Gastrocnemius medialis (tissue), 4 donors: ENCODE data around the gene LMBR1. TPM values are rescaled to one million over a fixed set of nuclear protein-coding genes. Genes with fewer than 3 reads are reported as not detected.

ENCODE experiments used
- ATAC-seq, 2 donors: fragments of 150-250 bp; one replicate each; pipeline ENCODE4 v1.9.1; 2016
- DNase-seq, 2 donors: peaks; one replicate each; pipeline ENCODE4 v3.0.0-alpha.2; 2019
- H3K27ac ChIP-seq, 4 donors: fragments of 200-600 bp; sonication (generic); 1 replicate in 1 of 4; 2 replicates in 3 of 4; pipeline ENCODE4 v1.5.1; 2016 to 2018; ENCODE audit warnings: mild to moderate bottlenecking in 2 of 4, moderate library complexity in 1 of 4
- H3K27me3 ChIP-seq, 3 donors: fragments of 200-600 bp; sonication (generic) in 2 of 3; 1 replicate in 1 of 3; 2 replicates in 2 of 3; pipeline versions ENCODE4 v1.5.1 to v1.6.0; 2016 to 2019; ENCODE audit warnings: mild to moderate bottlenecking in 1 of 3, moderate library complexity in 1 of 3
- H3K36me3 ChIP-seq, 2 donors: fragments of 200-600 bp; sonication (generic) in 1 of 2; one replicate each; pipeline ENCODE4 v1.5.1; 2017 to 2018
- H3K4me1 ChIP-seq, 2 donors: fragments of 200-600 bp; sonication (generic) in 1 of 2; one replicate each; pipeline ENCODE4 v1.5.1; 2016 to 2017; ENCODE audit warnings: mild to moderate bottlenecking in 2 of 2
- H3K4me3 ChIP-seq, 4 donors: fragments of 200-600 bp; sonication (generic) in 3 of 4; 1 replicate in 1 of 4; 2 replicates in 3 of 4; pipeline ENCODE4 v1.5.1; 2016 to 2019; ENCODE audit warnings: mild to moderate bottlenecking in 2 of 4
- H3K9me3 ChIP-seq, 3 donors: fragments of 200-600 bp; sonication (generic) in 2 of 3; 1 replicate in 1 of 3; 2 replicates in 2 of 3; pipeline ENCODE4 v1.5.1; 2016 to 2019
- POLR2A ChIP-seq, 2 donors: fragments of 450-650 bp; IDR thresholded peaks; one replicate each; pipeline ENCODE4 v1.6.1; 2017; ENCODE audit warnings: antibody characterized with exemption in 2 of 2, mild to moderate bottlenecking in 2 of 2, moderate library complexity in 2 of 2
- in situ Hi-C, 4 donors: fragments of 200-750 bp; cut with MboI; loops; one replicate each; pipeline versions ENCODE4 v1.15.0 to v1.8.0; 2017; ENCODE audit warnings: low sequenced_read_pairs in 4 of 4
- intact Hi-C: fragments of 100-400 bp; cut with DNase I; formaldehyde crosslinking; loops from one replicate; pipeline ENCODE4 v1.15.1; 2023; ENCODE audit warnings: low total_unique reads
- total RNA-seq, 4 donors: library from RNA; depleted of rRNA; stranded (reverse); fragments of >200 nt; gene quantifications; one replicate each; pipeline versions ENCODE4 v1.1.0 to v1.2.3, GENCODE V29; 2016
- TF ChIP-seq, protein P1 (sequence below), 5 experiments: fragments of 450-650 bp in 3 of 5; fragments of 200-600 bp in 2 of 5; sonication (generic) in 2 of 5; IDR thresholded peaks in 4 of 5; conservative IDR thresholded peaks in 1 of 5; 1 replicate in 4 of 5; 2 replicates in 1 of 5; pipeline ENCODE4 v1.5.1; 2016 to 2019; ENCODE audit warnings: antibody characterized with exemption in 5 of 5, mild to moderate bottlenecking in 3 of 5, moderate library complexity in 3 of 5

Gene LMBR1
- total RNA-seq, 4 donors from 2014 or later, result 27.9 to 87.0 (median 35.3) TPM

- Histone ChIP-seq H3K4me3 (no peak overlapping the region), H3K27me3 (no peaks in the 10 kb centered on the region), H3K27ac (no peak overlapping the region), H3K36me3 (peaks cover 0 to 10% of the 10 kb centered on the region in 2 donors), H3K9me3 (no peaks in the 10 kb centered on the region), H3K4me1 (no peaks in the 10 kb centered on the region)
- TF ChIP-seq POLR2A (IDR thresholded peaks at IDR 0.05), result no peak
- TF ChIP-seq, protein P1, sequence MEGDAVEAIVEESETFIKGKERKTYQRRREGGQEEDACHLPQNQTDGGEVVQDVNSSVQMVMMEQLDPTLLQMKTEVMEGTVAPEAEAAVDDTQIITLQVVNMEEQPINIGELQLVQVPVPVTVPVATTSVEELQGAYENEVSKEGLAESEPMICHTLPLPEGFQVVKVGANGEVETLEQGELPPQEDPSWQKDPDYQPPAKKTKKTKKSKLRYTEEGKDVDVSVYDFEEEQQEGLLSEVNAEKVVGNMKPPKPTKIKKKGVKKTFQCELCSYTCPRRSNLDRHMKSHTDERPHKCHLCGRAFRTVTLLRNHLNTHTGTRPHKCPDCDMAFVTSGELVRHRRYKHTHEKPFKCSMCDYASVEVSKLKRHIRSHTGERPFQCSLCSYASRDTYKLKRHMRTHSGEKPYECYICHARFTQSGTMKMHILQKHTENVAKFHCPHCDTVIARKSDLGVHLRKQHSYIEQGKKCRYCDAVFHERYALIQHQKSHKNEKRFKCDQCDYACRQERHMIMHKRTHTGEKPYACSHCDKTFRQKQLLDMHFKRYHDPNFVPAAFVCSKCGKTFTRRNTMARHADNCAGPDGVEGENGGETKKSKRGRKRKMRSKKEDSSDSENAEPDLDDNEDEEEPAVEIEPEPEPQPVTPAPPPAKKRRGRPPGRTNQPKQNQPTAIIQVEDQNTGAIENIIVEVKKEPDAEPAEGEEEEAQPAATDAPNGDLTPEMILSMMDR (IDR thresholded peaks at IDR 0.05 in 4 of 5, conservative IDR thresholded peaks at IDR 0.05 in 1 of 5), result no peak
- ATAC-seq (no peak), DNase-seq (no peak)
- intact Hi-C loops, result no loop called here
- in situ Hi-C loops, result no loop called here
Measured at GRCh38 chr7:156725936-156726335, 167.0 kb downstream of the LMBR1 start.

DNA sequence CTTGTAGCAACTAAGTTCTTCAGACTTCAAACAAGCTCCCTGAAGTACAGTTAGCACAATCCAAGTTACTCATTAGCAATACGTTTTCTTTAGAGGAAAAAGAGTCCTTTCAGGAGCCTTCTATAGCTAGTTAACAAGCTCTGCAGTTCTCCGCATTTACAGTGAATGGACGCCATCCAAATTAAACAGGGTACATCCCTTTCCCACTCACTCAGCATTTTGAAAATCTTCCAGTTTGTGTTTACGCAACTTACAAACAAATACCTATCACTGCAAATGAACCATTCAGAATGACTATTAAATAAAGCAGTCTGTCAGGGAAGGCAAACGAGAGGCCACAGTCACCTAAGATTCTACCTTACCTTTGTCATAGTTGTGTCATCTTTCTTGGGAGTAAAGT, 167.9 kb downstream of the LMBR1 start:
- H3K27ac ChIP-seq, result no peak overlapping the region
- H3K4me3 ChIP-seq, result no peak overlapping the region
- DNase-seq (no peak), ATAC-seq (no peak)
- no peaks in the 10 kb centered on the region for H3K4me1 ChIP-seq
- peaks cover 0 to 10% of the 10 kb centered on the region in 2 donors for H3K36me3 ChIP-seq
- intact Hi-C loops, result no loop called here
- in situ Hi-C loops, result no loop called here
- H3K9me3 ChIP-seq, result no peaks in the 10 kb centered on the region
- H3K27me3 ChIP-seq, result no peaks in the 10 kb centered on the region
- TF ChIP-seq POLR2A (IDR thresholded peaks at IDR 0.05), result no peak
- TF ChIP-seq, protein P1 (IDR thresholded peaks at IDR 0.05 in 4 of 5, conservative IDR thresholded peaks at IDR 0.05 in 1 of 5), result no peak

DNA sequence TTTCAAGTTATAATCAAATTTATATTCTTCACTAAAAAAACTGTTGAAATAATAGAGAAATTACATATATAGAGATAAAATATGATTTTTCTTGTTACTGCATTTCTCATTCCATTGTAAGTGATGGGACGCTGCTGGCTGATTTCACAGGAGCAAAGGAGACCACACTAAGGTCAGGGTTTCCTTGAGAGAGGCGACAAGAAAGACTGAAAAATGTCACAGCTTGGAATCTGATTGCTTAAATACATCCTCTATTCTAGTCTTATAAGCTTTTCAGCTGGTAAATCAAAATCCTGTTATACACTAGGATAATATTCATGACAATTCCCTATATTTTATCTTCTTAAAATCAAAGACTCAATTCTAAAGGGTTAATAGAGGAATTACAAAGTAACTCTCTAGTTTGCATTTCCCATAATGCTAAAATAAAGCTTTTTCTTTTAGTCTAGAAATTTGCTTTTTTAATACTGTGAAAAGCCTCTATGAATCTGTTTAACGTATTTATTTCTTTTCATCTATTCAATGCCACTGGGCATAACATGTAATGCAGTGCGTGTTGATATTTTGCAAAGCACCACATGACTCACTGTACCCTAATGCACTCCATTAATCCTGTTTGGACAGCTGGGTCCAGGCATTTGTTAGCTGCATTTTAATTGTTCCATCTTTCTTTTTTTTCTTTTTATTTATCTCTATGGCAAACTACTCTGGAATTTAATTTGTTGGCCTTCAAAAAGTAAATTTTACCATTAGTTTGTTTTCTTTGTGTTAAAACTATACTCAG, 170.7 kb downstream of the LMBR1 start:
- intact Hi-C loops (no loop called here), in situ Hi-C loops (no loop called here)
- Histone ChIP-seq H3K9me3 (no peaks in the 10 kb centered on the region), H3K36me3 (peaks cover 0 to 10% of the 10 kb centered on the region in 2 donors), H3K4me1 (no peaks in the 10 kb centered on the region), H3K27me3 (no peaks in the 10 kb centered on the region), H3K27ac (no peak overlapping the region), H3K4me3 (no peak overlapping the region)
- DNase-seq (no peak), ATAC-seq (no peak)
- TF ChIP-seq POLR2A (IDR thresholded peaks at IDR 0.05), result no peak
- TF ChIP-seq, protein P1 (IDR thresholded peaks at IDR 0.05 in 4 of 5, conservative IDR thresholded peaks at IDR 0.05 in 1 of 5), result no peak

DNA sequence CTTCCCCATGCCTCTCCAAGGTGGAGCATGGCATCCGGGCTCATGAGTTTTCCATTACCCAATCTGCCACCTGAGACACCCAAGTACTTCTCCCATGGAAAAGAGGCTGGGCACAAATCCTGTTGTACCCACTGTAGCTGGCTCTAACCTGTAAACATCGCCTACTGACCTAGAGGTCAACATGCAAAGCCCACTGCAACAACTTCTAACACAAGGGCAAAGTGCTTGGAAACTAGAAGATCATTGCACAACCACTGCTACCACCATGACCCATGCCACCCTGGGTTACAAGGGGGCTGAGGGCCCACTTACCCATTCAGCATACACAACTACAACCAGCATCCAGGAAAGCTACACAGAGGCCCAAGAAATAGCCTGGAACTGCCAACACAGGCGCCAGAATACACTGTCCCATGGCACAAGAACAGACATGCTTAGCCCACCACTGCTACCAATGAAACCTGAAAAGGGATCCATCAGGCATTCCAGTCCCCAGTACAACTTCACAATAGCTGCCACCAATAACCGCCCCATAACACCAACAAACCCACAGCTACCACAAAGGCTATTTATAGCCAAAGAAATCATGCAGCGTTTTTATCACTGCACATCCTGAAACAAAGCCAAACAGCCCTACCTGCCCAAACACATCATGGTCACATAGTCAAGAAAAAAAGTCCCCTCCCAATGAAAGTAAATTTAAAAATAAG, 189.1 kb downstream of the LMBR1 start:
- intact Hi-C loops (no loop called here), in situ Hi-C loops (no loop called here)
- DNase-seq (no peak), ATAC-seq (no peak)
- Histone ChIP-seq H3K27ac (no peak overlapping the region), H3K9me3 (no peaks in the 10 kb centered on the region), H3K36me3 (no peaks in the 10 kb centered on the region), H3K27me3 (no peaks in the 10 kb centered on the region), H3K4me1 (peaks cover 14 to 17% of the 10 kb centered on the region in 2 donors), H3K4me3 (no peak overlapping the region)
- TF ChIP-seq, protein P1 (IDR thresholded peaks at IDR 0.05 in 4 of 5, conservative IDR thresholded peaks at IDR 0.05 in 1 of 5), result no peak
- no peak for TF ChIP-seq POLR2A (IDR thresholded peaks at IDR 0.05)
